Measurements from ENCODE around the gene ATE1.

The ATE1 gene

GRCh38 chr10:121862649-121863048, 65.2 kb downstream of the ATE1 start:
- TF ChIP-seq CTCF (IDR thresholded peaks at IDR 0.05), result no peak
- no peak overlapping the region for H3K27ac ChIP-seq
- H3K9me3 ChIP-seq, result no peaks in the 10 kb centered on the region
- H3K4me1 ChIP-seq (ENCODE audit: control insufficient read depth in 1 of 2, insufficient read depth in 1 of 2, low read depth in 1 of 2, low read length in 1 of 2), result peaks cover 0 to 6% of the 10 kb centered on the region in 2 experiments
- H3K36me3 ChIP-seq, result peaks cover 22% of the 10 kb centered on the region
- no peak overlapping the region for H3K4me3 ChIP-seq (ENCODE audit: low read depth in 1 of 2, low read length in 1 of 2)
- no peaks in the 10 kb centered on the region for H3K27me3 ChIP-seq

- Histone ChIP-seq H3K4me1 (ENCODE audit: control insufficient read depth in 1 of 2, insufficient read depth in 1 of 2, low read depth in 1 of 2, low read length in 1 of 2) (peaks cover 0 to 6% of the 10 kb centered on the region in 2 experiments), H3K27ac (no peak overlapping the region), H3K36me3 (peaks cover 21% of the 10 kb centered on the region), H3K27me3 (no peaks in the 10 kb centered on the region), H3K9me3 (no peaks in the 10 kb centered on the region), H3K4me3 (ENCODE audit: low read depth in 1 of 2, low read length in 1 of 2) (no peak overlapping the region)
- TF ChIP-seq CTCF (IDR thresholded peaks at IDR 0.05), result no peak
Measured at GRCh38 chr10:121862042-121862441, 65.8 kb downstream of the ATE1 start.

- no peak overlapping the region for H3K4me3 ChIP-seq (ENCODE audit: low read depth in 1 of 2, low read length in 1 of 2)
- H3K9me3 ChIP-seq, result no peaks in the 10 kb centered on the region
- H3K27ac ChIP-seq, result no peak overlapping the region
- TF ChIP-seq CTCF (IDR thresholded peaks at IDR 0.05), result no peak
- H3K27me3 ChIP-seq, result no peaks in the 10 kb centered on the region
- peaks cover 17% of the 10 kb centered on the region for H3K36me3 ChIP-seq
- peaks cover 0 to 6% of the 10 kb centered on the region in 2 experiments for H3K4me1 ChIP-seq (ENCODE audit: control insufficient read depth in 1 of 2, insufficient read depth in 1 of 2, low read depth in 1 of 2, low read length in 1 of 2)
Measured at GRCh38 chr10:121860810-121861209, 67.0 kb downstream of the ATE1 start.

GRCh38 chr10:121854809-121855445, 72.9 kb downstream of the ATE1 start:
- Histone ChIP-seq H3K27ac (peak overlapping the region; percentile 40), H3K36me3 (peaks cover 17% of the 10 kb centered on the region), H3K4me3 (ENCODE audit: low read depth in 1 of 2, low read length in 1 of 2) (no peak overlapping the region), H3K9me3 (no peaks in the 10 kb centered on the region), H3K27me3 (no peaks in the 10 kb centered on the region), H3K4me1 (ENCODE audit: control insufficient read depth in 1 of 2, insufficient read depth in 1 of 2, low read depth in 1 of 2, low read length in 1 of 2) (peaks cover 11 to 14% of the 10 kb centered on the region in 2 experiments)
- no peak for TF ChIP-seq CTCF (IDR thresholded peaks at IDR 0.05)

- Histone ChIP-seq H3K4me3 (ENCODE audit: low read depth in 1 of 2, low read length in 1 of 2) (no peak overlapping the region), H3K27ac (no peak overlapping the region), H3K27me3 (no peaks in the 10 kb centered on the region), H3K36me3 (peaks cover 24% of the 10 kb centered on the region), H3K9me3 (no peaks in the 10 kb centered on the region), H3K4me1 (ENCODE audit: control insufficient read depth in 1 of 2, insufficient read depth in 1 of 2, low read depth in 1 of 2, low read length in 1 of 2) (peaks cover 11 to 14% of the 10 kb centered on the region in 2 experiments)
- no peak for TF ChIP-seq CTCF (IDR thresholded peaks at IDR 0.05)
Measured at GRCh38 chr10:121853950-121854349, 73.9 kb downstream of the ATE1 start.
